CD4-positive, alpha-beta T cell treated with Interleukin-6 at 100 ng/mL for 8 hours (primary cell): ENCODE results near the gene RPL10.

Experiments
- DNase-seq: peaks from one replicate; pipeline ENCODE4 v3.0.0-alpha.2; 2020; ENCODE audit warnings: mixed read lengths, low spot score

The RPL10 gene

DNA sequence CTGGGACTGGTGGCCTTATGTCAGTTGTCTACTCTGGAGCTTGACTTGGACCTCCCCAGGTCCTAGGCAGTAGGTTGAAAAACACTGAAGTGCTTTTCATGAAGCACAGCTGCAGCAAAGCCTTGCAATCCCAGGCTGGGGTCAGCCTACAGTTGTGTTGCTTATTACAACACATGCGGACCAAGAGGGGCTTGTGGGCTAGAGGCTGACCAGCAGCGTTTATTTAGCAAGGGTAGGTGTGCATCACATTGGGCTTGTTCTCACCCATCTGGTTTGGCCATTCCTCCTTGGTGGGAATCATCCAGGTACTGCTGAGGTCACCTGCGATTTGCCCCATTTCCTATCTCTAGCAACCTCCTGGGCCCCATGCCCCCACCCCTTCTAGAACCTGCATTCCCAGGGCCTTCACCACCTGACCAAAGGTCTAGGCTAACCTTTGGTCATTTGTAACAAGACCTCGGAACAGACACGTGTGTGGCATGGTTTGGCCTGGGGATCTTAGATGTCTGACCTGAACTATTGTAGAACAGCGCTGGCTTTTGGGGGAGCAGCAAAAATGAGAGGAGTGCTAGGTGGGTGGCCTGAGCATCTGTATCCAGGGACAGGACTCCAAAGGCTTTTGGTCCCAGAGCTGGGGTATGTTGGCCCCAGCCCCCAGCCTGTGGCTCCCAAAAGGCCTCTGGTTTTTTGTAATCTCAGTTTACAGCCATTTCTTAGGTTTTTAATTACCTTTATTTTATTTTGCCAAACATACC, 3.0 kb downstream of the RPL10 start:
- DNase-seq, result no peak

DNA sequence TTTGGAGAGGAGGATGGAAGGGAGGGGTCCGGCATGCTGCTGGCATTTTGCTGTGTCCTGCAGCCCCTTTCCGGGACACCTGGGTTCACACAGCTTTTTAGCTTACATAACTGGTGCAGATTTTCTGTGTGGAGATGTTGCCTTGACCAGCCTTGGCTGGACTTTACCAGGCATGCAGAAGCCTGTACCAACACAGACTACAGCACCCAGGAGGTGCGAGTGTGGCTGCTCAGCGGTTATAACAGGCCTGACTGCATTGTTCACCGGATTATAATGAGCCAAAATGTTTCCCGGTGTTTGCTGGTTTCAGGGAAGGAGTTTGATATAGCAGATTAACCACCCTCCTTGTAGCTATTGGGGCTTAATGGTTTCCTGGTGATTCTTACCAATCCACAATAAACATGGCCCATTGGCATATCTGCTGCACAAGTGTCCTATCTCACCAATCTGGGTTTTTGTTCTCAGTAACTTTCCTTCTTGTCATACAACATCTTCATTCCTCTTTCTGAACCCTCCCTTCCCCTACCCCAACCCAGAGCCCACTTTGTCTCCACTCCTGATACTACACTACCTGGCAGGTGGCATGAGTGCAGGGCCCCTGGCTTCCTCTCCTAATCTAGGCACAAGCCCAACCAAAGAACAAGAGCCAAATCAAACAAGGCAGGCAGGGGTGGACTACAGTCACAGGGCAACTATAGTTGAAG, 3.9 kb downstream of the RPL10 start:
- DNase-seq, result no peak

DNA sequence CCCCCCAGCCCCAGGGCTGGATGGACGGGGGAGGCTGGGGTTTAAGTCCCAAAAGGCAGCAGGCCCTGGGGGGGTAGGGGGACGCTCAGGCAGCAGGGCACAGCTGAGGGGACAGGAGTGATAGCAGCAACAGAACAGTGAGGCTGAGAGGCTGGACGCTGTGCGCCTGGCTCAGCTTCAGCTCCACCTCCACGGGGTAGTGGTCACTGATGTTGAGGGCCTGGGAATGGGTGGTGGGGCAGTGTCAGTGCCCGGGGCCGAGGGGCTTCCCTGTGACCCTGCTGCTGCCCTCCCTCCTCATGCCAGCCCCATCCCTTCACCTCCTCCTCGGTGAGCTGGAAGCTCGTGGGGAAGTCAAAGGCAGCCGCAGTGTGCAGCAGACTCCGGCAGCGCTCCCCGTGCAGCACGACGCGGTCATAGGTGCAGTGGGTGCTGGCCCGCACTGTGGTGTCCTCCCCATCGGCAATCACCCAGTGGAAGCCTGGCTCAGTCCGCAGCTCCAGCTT, 4.5 kb downstream of the RPL10 start:
- DNase-seq, result no peak

DNA sequence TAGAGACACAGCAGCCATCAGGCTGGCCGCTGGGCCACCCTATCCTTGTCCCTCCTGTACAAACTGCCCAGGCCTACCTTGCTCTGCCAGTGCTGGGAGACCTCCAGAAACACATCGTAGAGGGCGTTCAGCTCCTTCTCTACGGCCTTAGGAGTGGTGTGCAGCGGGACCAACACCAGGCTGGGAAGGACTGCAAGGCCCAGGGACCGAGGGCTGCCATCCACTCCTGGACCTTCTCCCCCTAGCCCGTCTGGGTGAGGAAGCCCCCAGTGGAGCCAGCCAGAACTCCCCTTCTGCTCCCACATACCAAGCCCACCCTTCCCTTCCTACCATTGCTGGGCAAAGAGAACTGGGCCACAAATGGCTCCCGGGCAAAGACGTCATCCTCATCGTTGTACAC, 5.0 kb downstream of the RPL10 start:
- no peak for DNase-seq

DNA sequence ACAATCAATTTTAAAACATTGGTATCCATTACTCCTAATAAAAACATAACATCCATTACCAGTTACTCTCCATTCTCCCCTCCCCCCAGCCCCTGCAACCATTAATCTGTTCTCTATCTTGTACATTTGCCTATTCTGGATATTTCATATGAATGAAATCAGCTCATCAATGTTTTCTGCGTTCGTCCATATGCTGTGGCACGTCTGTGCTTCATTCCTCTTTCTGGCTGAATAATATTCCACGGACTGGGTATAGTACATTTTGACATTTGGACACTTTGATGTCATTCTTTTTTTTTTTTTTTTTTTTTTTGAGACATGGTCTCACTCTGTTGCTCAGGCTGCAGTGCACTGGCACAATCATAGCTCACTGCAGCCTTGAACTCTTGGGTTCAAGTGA, 5.7 kb downstream of the RPL10 start:
- no peak for DNase-seq

DNA sequence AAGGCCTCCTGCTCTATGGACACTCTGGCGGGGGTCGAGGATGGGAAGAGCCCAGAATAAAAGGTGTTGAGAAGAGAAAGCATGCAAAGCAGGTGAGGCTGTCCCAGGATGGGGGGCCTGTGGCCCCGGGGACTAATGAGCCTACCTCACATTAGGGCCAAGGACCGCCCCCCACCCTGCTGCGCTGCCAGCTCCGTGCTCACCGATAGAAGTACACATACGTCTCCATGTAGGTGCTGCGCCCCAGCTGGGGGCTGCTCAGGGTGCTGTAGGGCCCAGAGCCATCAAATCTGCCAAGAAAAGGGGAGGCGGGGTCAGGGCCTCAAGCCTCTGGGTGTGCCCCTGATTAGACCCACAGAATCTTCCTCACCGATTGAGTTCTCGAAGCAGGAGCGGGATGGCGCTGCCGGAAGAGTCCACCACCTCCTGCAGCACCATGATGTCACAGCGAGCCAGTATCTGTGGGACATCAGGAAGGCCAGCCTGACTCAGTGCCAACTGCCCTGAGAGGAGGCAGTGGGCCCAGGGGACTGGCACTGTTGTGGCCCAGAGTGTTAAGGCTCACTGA, 6.5 kb downstream of the RPL10 start:
- DNase-seq, result no peak

DNA sequence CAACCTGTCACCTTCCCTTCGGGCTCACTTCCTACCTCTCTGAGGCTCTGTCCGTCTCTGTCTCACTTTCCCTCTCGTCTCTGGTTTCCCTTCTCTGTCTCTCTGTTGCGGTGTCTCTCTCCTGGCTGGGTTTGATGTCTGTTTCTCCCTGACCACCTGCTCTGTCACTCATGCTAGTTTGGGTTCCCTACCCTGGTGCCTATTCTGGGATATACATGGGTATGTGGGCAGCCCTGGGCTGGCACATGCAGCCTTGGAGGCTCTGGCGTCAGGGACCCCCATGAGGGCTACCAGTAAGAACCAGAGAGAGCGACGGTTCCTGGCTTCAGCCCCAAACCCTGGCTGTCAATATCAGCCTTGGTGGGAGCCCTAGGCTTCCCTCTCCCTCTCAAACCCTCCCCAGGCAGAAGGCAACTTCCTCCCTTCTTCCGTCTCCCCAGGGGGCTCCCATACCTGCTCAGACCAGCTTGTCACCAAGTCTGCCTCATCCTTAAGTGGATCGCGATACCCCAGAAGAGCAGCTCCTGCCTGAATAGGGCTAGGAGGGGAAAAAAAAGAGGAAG, 10.6 kb downstream of the RPL10 start:
- DNase-seq, result no peak

DNA sequence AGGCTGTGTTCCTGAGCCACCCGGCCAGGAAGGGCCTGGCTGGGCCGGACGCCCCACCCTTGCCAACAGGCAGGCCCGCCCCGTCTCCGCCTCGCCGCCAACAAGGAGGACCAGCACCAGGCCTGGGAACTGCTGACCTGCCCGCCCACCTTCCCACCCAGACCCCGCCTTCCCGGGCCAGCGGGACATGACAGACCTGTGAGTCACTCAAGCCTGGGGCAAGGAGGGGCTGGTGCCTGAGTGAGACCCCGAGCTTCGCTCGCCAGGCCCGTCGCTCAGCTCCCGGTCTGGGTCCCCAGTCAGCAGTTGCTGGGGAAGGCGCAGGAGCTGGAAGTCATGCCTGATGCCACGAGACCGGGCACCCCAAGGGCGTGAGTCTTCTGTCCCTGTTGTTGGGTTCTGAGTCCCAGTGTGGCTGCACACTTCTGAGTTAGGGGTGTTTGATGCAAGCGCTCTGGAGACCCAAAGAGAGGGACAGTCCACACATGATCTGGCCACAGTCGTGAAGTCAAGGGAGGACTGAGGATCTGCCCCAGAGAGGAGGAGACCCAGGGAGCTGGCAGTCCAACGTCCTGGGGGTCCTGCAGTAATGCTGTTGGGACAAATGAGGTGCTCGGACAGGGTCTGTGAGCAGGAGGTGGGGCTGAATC, 11.2 kb downstream of the RPL10 start, which contains the start of gene DNASE1L1:
Gene DNASE1L1, minus strand, starts transcription at position 33 of the 650 bp plus-strand sequence. CDS start 3,686 bp downstream, outside the sequence.
- no peak for DNase-seq

DNA sequence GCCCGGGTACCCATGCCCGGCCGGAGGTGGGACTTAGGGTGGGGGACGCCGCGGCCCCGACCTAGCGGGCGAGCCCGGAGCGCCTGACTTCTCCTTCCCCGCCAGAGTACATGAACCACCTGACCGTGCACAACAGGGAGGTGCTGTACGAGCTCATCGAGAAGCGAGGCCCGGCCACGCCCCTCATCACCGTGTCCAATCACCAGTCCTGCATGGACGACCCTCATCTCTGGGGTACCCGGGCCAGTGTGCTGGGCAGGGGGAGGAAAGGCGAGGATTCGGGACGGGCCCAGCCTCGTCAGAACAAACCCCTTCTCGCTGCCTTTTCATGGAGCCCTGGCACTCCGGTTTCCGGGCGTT, 13.8 kb downstream of the RPL10 start:
- DNase-seq, result peak; percentile 46

DNA sequence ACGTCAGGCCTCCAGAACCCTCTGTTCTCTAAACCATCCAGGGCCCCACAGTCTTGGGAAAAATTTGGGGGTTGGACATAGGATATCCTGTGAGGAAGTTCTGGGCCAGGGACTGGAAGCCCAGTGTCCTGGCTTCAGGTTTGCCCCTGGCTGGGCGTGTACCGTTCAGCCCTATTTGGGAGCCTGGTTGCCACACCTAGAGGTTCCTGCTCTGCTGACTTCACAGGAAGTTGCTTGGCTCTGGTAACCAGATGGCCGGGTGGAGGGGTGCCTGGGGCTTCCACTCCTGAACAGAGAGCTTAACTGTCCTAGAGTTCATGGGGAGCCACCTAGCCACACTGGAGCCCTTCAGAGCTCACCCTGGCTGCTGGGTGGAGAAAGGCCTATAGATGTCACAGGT, 14.3 kb downstream of the RPL10 start:
- DNase-seq, result peak; percentile 49

DNA sequence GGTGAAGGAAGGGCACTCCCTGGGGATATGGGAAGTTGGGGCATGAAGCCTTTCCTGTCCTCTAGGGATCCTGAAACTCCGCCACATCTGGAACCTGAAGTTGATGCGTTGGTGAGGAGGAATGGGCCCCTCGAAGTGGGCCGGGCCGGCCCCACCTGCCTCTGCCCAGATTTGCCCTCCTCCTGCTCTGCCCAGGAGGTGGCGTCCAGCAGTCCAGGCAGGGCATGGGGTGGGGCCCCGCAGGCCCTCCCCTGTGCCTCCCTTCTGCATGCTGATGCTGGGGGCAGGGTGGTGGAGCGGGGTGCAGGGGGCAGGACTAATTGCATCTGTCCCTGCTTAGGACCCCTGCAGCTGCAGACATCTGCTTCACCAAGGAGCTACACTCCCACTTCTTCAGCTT, 15.0 kb downstream of the RPL10 start:
- no peak for DNase-seq

DNA sequence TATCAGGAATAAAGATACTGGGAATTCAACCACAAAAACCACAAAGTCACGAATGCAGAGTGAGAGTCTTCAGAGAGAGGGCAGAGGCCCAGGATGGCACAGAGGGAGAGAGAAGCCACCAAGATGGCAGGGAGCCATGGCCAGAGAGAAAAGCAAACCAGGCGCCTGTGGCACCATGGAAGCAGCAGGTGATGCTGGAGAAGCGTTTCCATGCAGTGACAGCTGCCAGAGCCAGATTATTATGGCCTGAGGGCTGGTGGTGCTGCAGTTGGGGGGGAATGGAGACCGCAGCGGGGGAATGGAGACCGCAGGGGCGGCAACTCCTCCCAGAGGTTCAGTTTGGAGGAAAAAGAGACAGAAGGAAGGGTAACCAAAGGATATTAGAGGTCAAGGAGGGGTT, 19.0 kb downstream of the RPL10 start:
- no peak for DNase-seq

DNA sequence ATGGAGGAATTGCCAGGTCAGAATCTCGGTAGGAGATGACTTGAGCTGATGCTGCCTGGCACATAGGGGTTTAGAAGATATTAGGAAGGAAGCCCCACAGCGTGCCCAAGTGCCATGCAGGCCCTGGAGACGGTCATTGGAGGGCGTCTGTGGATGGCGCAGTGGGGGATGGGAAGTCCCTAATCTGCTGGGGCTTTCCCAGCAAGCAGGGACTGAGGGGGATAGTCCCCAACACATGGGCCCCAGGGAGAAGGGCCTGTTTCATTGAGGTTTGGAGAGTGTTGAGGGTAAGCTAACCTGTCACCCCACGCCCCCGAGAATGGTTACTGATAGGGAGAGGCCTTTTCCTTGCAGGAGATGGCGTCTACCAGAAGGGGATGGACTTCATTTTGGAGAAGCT, 21.0 kb downstream of the RPL10 start:
- no peak for DNase-seq

DNA sequence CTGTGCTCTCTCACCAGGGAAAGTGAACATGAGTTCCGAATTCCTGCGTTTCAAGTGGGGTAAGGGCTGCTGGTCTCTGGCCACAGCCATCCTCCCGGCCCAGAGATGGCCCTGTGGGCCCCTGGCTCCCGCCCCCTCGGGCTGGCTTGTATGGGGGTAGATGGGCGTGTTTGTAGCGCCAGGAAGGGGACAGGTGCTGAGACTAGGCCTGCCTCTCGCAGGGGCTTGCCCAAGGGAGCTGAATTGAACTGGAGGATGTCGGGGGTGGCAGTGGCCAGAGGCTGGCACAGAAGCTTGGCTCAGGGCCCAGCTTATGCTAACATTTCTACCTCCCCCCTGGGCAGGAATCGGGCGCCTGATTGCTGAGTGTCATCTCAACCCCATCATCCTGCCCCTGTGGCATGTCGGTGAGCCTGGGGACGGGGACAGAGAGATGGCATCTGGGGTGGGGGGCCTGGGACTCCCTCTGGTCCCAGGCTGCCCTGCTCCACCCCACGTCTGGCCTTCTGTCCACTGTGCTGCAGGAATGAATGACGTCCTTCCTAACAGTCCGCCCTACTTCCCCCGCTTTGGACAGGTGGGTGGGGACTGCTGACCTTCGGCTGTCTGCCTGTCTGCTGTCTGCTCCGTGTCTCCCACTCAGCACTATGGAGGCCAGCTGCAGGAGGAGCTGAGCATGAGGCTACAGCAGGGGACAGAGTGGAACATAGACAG, 21.7 kb downstream of the RPL10 start:
- DNase-seq, result no peak

DNA sequence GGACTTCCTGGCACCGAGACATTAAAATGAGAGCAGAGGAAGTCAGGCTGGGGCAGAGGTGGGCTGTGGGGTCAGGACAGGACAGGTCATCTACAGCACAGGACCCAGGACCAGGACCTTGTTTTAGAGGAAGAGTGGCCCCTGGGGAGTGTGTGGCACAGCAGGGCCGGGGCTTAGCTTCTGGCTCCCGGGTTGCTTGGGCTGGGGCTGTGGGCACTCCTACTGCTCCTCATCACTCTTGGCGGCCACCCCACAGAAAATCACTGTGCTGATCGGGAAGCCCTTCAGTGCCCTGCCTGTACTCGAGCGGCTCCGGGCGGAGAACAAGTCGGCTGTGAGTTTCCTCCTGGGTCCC, 22.2 kb downstream of the RPL10 start:
- no peak for DNase-seq

DNA sequence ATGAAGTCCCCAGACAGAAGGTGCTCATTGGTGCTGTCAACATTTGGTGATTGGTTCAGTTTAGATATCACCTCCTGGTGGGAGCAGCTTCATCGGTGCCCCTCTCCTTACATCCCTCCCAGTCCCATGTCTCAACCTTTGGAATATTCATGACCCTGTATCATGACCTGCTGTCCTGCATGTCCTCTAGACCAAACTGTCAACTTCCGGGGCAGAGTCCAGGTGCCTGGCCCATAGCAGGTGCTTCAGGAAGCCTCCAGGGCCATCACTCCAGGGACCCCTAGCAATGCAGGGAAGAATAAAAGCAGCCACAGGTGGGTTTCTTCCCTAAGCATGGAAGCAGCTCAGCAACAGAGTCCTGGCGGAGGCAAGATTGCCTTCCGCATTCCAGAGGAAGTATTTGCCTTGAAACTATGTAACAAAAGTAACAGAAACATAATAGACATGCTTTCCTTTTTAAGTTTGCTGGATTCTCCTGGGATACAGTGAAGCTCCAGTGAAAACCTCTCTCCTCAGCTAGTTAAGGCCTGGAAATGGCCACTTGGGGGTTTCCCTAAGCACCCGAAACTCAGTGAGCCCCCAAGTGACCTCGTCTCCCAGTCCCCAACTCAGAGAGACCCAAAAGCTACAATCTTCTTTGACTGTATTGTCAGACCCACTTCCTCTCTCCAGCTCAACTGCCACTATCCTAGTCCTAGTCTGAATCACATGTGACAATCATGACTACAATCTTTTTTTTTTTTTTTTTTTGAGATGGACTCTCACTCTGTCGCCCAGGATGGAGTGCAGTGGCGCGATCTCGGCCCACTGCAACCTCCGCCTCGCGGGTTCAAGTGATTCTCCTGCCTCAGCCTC, 29.0 kb downstream of the RPL10 start:
- DNase-seq, result no peak

DNA sequence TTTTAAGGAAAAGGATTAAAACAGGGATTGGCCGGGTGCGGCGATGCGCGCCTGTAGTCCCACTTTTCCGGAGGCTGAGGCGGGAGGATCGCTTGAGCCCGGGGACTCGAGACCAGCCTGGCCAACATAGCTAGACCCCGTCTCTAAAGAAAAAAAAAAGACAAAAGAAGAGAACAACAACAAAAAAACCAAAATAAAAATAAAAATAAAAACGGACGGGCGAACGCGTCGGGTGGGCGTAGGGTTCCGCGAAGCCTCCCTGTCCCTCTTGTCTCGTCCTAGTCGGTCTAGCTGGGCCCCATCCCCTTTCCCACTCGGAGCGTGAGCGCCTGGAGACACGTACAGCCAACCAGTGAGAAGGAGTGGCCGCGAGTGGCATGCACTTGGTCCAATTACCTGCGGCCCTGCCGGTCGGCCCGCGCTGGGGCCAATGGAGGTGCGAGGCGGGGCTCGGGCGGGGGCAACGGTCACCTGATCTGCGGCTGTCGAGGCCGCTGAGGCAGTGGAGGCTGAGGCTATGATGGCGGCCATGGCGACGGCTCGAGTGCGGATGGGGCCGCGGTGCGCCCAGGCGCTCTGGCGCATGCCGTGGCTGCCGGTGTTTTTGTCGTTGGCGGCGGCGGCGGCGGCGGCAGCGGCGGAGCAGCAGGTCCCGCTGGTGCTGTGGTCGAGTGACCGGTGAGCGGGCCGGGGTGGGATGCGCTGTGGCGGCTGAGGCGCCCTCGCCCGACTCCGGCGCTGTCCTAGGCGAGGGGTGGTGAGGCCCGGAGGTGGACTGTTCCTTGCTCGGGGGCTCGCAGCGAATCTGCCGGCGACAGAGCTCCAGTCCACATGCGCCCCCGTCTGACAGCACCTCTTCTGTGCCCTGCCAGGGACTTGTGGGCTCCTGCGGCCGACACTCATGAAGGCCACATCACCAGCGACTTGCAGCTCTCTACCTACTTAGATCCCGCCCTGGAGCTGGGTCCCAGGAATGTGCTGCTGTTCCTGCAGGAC, 30.3 kb downstream of the RPL10 start, which contains the start of gene ATP6AP1:
Gene ATP6AP1, plus strand, starts transcription at position 502 of the 996 bp plus-strand sequence. Its CDS starts 16 bp downstream, at position 518.
- DNase-seq, result peak; percentile 89

DNA sequence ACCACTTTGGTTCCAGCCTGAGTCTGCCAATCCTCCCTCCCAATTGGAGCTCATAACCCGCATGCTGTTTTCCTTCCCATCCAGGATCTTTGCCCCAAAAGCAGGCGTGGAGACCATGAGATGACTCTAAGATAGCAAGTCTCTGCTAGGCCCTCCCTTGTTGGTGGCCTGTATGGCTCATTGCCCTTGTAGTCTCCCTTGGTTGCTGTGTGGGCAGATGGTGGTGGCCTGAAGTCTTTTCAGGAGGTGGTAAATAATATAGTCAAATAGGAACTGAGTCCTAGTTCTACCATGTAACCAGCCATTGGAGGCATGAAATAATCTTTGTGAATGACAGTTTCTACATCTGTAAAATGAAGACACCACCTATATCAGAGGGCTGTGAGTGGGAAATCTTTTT, 31.5 kb downstream of the RPL10 start:
- DNase-seq, result no peak

DNA sequence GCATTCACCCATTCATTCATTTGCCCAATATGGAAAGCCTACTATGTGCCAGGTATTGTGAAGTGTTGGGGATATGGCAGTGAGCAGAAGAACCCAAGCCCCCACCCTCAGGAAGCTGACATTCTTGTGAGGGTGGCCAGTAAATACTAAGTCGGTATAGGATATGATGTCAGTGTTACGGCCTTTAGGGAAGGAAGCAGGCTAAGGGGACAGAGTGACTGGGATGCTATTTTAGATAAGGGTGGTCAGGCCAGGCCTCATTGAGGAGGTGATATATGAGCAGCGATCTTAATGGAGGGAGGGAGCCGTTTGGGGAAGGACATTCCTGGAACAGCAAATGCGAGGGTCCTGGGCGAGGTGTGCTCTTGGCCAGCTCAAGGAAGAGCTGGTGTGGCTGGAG, 32.3 kb downstream of the RPL10 start:
- no peak for DNase-seq
